NCI-H146 treated with DMSO at 0.1 percent for 48 hours (cell line): Measurements from ENCODE around the gene DTL.
A peak's percentile ranks its signal among the peaks of the same experiment; 100 is the strongest.

Source experiments
- DNase-seq: peaks from one replicate; lab custom pipeline; 2025; ENCODE audit not compliant: unreplicated experiment; lab: John Stamatoyannopoulos, UW

DTL gene

DNA sequence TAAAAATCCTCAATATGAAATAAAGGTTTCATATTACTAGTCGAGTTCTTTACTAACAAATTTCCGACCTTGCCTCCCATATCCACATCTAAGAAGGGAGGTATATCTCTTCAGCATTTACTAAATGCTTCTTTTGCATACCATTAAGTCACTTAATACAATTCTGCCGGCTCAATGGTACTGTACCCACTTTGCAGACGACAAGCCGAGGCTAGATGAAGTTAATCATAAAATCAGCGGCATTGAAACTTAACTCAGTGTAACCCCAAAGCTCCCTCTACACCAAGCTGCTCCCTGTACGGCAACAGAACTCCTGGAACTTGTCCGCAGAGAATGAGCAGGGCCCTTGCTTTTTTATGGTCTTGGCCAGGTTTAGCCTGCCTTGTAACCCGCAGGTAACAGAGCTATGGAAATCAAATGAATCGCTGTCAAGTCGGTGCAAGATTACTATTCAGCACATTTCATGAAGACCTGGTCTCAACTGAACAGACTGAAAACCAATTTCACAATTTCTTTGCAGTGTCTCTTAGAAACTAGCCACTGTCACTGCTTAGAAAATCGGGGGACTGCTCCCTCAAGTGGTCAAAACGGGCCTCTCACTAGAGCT, 929 bp upstream of the DTL start:
- no peak for DNase-seq

DNA sequence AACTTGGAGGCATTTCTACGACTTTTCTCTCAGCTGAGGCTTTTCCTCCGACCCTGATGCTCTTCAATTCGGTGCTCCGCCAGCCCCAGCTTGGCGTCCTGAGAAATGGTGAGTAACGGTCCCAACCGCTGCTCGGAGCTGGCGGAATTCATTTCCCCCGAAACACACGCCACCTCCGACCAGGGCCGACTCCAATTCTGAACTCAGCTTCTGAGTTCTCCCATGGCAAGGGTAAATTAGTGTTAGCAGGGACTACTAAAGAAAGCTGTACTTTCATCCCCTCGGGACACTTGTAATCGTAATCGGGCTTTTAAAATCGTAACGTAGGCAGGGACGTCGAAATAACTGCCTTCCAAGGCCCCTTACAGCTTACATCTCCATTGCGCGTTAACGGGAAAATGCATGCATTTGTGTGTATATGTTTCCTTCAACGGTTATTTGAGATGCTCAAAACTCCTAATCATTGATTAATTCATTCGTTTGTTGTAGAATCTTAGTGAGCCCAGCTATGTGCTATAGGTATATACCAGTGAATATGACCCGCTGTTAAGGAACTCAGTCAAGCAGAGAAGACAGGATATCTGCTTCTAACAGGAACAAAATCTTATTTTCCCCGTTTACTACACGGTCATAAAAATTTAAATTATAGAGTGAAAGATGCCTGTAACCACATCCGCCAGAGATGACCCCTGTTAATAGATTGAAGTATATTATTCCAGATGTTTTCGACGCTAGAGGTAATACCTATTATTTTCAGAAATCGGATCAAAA, 472 bp downstream of the DTL start:
- DNase-seq = no peak

DNA sequence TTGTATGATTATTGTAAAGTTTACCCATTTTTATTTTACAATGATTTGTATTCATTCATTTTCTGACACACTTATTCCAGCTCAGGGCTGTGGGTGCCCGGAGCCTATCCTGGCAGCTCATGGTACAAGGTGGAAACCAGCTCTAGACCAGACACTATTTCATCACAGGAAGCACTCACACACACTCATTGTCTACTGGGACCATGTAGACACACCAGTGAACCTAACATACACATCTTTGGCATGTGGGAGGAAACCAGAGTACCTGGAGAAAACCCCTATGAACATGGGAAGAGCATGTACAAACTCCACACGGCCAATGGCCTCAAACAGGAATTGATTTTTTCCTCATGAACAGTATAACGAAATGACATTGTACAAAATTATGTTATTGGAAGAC, 2.4 kb downstream of the DTL start:
- DNase-seq = no peak

DNA sequence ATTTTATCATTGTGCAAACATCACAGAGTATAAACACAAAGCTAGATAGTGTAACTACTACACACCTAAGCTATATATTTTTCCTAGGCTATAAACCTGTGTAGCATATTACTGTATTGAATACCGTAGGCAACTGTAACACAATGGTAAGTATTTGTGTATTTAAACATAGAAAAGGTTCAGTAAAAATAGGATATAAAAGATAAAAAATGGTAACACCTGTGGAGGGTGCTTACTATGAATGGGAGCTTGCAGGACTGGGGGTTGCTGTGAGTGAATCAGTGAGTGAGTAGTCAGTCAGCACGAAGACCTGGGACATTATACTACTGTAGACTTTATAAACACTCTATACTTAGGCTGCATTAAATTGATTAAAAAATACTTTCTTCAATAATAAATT, 4.1 kb downstream of the DTL start:
- DNase-seq = no peak

DNA sequence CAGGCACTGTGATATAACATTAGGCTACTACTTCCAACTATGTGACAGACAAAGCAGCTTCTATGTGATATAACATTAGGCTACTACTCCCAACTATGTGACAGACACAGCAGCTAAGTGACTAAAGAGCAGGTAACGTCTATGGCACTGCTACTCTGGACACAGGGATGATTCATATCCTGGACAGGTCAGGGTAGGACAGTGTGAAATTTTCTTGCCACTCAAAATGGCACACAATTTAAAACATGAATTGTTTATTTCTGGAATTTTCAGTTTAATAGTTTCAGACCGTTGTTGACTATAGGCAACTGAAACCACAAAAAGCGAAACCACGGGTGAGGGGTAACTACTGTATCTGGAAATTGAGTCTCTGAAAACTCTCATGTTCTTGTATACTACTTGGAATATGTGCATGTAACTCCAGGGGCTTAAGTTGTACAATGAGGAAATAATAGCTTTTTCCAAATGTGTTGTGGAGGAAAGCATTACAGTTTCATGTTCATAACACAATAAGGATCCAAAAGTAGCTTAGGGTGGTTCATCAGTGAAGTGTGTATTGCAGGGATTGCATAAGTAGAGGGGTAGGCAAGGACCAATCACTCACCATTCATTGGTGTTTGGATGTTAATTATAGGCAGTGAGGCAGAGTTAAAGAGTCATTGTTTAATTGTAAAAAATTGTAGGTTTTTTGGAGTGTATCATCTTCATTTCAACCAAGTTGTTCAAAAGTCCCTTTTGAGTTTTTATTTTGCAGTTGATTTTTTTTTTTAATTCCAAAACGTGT, 5.3 kb downstream of the DTL start:
- no peak for DNase-seq

DNA sequence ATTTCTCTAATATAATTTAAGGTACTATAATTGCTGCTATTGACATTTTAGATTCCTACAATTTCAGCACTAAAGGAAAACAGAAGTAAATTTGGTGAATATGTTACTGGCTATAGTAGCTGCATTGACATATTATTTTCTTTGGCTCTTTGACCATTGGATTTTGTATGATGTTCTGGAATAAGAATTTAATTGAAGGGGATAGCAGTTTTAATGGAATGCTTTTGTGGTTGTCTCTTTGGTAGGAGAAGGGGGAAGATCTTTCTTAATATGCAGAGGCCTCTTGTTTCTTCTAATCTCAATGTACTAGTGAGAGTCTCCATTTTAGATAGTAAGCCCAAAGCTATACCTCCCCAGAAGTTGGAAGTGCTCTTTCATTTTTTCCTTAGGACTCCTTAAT, 6.9 kb downstream of the DTL start:
- DNase-seq = no peak

DNA sequence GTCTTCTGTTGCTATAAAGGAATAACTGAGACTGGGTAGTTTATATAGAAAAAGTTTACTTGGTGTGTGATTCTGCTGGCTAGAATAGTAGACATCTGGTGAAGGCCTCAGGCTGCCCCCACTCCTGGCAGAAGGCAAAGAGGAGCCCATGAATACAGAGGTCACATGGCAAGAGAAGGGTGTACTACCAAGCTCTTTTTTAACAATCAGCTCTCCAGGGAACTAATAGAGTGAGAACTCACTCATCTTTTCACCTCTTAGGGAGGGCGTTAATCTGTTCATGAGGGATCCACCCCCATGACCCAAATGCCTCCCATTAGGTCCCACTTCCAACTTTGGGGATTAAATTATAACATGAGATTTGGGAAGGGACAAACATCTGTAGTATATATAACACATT, 9.3 kb downstream of the DTL start:
- DNase-seq = no peak

DNA sequence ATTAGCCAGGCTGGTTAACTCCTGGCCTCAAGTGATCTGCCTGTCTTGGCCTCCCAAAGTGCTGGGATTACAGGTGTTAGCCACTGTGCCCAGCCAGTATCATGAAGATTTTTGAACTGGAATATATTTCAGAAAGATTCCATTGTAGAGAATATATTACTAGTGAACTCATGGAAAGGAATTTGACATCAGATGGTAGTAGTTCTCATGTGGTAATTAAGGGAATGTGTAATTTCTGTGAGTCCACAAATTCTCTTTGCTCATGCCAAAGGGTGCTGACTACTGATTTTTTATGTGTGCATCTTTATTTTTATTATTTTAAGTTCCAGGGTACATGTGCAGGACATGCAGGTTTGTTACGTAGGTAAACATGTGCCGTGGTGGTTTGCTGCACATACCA, 10.4 kb downstream of the DTL start:
- DNase-seq = no peak

DNA sequence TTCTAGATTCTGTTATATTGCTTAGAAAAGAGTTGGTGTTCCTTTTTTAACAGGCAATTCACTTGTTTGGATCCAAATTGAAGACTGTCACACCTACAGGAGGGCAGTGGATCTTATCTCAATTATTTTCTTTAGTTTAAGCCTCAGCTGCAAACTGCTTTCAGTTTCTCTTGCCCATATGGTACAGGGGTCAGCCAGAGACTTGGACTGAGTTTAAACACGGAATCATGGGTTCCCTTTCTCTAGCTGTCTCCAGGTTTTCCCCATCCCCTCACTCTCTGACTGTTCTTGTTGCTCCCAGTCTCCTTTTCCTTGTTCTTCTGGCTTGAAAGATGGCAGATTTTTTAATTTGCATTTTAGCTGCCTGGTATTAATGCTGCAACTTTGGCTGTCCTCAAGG, 18.4 kb downstream of the DTL start:
- DNase-seq = no peak

DNA sequence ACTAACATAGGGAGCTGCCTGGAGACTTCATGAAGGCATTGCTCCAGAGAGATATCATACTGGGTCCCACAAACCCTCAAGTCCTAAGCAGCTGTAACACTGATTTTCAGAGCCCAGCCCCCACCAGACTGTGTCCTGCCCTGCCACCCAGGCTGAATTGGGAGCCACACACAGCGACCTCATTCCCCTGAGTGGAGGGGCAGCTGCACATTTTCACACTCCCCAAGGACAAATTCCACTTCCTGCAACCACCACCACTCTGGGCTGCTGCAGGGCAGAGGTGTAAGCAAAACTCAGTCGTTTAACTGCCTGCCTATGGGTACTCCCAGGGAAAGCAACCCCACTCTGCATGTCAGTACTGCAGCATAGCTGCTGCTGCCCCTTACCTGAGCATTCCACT, 19.8 kb downstream of the DTL start:
- no peak for DNase-seq

DNA sequence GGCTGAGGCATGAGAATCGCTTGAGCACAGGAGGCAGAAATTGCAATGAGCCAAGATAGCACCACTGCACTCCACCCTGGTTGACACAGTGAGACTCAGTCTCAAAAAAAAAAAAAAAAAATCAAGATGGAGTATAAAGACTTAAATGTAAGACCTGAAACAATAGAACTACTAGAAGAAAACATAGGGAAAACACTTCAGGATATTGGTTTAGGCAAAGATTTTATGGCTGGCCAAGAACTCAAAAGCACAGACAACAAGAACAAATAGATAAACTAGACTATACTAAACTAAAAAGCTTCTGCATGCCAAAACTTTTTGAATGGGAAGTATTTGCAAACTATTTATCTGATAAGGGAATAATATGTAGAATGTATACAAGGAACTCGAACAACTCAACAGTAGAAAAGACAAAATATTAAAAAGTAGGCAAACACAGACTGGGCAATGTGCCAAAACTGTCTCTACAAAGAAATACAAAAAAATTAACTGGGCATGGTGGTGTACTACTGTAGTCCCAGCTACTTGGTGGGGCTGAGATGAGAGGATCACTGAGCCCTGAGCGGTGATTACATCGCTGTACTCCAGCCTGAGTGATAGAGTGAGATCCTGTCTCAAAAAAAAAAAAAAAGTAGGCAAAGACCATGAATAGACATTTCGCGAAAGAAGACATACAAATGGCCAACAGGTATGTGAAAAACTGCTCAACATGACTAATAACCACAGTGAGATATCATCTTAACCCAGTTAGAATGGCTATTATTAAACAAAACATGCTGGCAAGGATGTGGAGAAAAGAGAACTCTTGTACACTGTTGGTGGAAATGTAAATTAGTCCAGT, 25.3 kb downstream of the DTL start:
- no peak for DNase-seq

DNA sequence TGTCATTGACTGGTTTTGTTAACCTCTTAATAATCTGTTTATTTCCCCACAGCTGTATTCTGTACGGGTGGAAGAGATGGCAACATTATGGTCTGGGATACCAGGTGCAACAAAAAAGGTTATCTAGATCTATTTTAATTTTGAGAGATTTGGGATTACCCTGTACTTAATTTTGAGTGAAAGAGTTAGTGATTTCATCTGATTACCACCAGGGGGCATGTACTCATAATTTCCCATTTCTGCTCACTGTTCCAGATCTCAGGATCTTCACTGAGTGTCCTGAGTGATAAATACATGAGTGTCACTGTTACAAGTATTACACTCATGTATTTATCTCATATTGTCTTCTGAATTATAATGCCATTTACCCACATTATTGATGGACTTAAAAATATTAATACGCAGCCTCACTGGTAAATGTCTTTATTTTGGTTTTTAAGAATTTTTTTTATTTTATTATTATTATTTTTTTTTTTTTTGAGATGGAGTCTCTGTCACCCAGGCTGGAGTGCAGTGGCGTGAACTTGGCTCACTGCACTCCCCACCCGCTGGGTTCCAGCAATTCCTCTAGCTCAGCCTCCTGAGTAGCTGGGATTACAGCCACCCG, 27.4 kb downstream of the DTL start:
- DNase-seq = peak; percentile 47

DNA sequence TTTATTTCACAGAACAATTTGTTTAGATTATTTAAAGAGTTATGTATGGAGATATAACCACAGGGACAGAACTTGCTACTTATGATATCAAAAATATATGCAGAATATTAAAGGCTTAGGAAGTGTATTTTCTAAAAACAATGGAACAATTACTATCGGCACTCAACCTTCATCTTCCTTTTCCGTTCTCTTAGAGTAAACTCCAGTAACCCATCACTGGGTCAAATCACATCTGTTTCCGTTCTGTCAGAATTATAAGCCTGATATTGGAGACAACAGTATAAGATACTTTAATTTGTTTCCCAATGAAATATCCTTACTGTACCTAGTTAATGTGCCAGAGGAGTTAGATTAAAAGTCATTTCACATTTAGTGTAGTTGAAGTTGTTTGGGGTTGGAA, 32.2 kb downstream of the DTL start:
- no peak for DNase-seq

DNA sequence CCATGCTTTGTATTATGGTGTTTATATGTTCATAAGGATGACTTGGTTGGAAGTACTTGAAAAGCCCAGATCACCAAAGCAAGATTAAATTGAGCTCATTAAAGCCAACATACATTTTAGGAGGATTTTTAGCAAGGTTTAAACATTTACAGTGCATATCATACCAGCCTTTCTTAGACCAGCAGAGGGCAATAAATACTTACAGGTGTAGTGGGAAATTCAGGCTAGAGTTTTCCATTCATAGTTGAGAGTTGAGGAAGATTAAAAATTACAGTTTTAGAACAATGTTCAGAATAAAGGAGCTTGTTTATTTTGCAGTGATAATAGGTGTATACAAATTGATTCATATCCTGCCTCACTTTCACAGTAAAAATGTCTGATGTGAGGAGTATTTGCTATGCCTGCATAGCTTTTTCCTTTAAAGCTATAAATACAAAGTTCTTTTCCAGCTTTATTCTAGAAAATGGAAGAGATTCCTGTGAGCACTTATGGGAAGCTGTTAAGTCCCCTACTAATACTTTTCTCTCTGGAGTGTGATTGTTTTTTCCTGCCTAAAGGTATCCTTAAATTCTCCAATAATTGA, 35.3 kb downstream of the DTL start:
- DNase-seq = peak; percentile 17

DNA sequence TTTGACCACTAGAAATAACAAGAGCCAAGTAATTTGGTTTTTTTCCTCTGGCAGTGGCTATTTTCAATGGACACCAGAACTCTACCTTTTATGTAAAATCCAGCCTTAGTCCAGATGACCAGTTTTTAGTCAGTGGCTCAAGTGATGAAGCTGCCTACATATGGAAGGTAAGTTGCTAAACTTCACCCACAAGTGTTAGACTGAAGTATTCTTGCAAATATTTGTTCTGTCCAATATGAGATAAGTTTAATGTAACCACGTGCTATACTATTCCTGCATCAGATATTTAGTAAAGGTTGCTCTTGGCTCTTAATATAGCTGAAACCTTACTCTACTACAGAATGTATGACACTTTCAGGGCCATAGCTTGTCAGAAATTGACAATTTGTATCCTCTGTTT, 36.5 kb downstream of the DTL start:
- DNase-seq = no peak

DNA sequence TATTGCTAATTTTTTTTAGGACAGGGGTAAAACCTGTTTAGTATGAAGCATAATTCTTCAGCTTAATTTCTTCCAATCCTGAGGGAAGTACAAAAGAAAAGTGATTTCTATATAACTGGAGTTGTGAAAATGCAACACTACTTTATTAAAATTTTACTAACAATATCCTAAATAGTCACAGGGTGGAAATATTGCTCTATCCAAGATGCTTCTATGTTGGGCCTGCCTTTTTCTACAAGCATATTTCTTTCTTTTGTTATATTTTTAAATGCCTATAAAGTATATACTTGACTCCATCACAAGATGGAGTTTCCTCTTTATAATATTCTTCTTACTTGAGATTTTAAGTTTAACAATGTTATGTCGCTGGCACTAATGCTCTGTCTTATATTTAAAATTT, 37.9 kb downstream of the DTL start:
- no peak for DNase-seq

DNA sequence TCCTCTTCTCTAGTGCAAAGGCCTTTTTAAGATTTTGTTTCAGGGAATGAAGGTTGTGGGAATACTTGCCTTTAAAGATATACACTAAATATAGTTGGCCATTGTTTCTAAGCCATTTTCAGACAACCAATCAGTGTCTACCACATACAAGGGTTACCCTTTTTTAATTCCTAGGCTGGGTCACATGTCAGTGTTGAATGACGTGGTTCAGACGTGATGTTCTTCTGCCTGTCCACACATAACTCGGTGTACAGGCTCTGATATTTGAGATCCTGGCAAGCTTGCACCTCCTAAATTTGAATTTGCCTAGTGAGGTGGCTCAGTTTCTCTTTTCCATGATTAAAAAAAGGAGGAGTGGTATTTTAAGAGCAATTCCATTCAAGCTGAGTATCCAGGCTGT, 38.8 kb downstream of the DTL start:
- DNase-seq = no peak

DNA sequence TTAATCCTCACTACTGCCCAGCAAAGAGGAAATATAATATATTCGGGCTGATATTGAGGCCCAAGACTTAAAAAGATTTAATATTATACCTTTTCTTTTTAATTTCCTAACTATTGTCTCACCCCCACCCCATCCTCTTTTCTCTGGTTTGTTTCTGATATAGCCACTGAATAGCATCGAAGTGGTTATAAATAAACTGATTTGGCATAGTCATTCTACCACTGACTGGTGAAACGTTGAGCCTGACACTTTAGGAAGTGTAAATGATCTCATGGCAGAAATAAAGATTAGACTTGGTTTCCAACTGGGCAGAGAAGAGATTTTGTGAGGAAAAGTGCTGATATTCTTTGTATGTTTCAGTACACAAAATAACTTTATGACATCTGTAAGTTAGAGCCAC, 39.3 kb downstream of the DTL start:
- no peak for DNase-seq

DNA sequence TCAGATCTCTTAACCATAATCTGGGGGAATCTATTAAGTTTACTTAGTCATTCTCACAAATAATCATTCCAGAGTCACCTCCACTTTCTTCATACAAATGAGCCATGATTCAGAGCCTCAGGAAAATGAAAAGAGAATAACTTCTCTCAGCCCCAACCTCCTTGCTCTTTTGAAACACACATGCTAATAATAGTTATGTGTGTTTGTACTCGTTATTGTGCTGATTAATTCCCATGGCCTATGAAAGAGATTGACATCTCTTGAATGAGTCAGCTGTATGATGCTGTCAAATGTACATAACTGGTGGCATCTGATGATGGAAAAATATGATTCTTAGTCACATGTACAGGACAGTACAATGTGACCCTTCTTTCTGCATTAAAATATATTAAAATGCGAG, 41.5 kb downstream of the DTL start:
- no peak for DNase-seq

DNA sequence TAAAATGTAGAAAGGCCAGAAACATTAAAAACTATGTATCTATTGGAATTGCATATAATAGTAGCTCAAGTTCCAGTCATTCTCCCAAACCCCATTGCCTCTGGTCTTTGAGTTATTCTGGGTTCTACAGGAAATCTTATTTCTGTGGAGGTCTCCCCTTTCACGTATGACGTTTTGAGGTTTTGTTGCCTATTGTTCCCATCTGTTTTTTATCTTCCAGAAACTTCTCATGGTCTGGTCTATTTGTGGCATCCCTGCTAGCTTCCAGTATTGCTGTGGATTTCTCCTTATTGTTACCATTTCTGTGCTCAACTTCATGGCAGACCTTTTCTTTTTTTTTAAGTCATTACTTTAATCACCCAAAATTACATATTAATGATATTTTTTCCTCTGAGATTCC, 43.3 kb downstream of the DTL start:
- no peak for DNase-seq
